IPS-18c (cell line): ENCODE measurements around the gene ASIC3.

ENCODE experiments used
- H3K4me3 ChIP-seq: 2 replicates; pipeline ENCODE4 v1.7.0; 2013; ENCODE audit warnings: low read depth, mild to moderate bottlenecking, low read length, moderate library complexity; ENCODE audit not compliant: insufficient read depth
- H3K9me3 ChIP-seq: one replicate; pipeline ENCODE4 v1.6.1; 2013; ENCODE audit warnings: mild to moderate bottlenecking, low read length, moderate library complexity; ENCODE audit not compliant: control insufficient read depth, insufficient read depth

Gene ASIC3

GRCh38 chr7:151060416-151061212, 12.3 kb downstream of the ASIC3 start:
- peak overlapping the region; percentile 79 for H3K4me3 ChIP-seq

DNA sequence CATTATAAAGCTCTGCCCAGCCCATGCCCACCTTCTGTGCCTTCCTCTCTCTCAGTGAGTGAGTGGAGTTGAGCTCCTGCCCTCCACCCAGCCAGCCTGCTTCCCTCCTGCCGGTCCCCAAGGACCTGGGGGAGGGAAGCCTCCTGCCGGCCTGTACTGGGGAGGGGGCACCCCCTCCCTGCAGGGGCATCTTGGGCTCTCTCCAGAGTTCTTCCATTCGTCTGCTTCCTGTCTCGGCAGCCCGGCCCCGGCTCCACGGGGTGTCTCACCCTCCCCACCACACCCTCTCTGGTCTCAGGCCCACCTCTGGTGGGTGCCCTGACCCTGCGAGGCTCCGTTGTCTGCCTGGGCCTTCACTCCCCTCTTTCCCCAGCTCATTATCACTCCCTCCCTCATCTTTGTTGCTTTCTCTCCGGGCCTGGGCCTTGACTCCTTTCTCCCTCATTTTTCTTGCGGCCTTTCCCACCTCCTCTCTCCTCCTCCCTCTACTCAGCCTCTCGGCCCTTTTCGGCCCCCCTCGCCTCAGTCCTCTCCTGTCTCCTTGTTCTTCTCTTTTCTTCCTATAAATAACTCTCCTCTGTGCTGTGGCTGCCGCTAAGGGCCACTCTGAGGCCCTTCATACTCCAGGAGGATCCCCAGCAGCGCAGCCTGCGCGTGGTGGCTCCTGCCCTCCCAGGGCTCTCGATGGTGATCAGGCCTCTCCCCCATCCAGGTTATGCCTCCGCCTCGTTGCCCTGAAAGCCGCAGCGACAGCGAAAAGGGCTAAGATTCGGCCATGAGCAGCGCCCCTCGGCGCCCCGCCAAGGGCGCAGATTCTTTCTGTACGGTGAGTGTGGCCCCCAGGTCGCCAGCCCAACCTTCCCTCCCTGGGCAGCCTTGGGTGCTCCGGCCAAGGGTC, 13.1 kb downstream of the ASIC3 start:
- Histone ChIP-seq H3K4me3 (peak overlapping the region; percentile 41), H3K9me3 (peaks cover 2% of the 10 kb centered on the region)

More at GRCh38 chr7:151060416-151061212, 12.3 kb downstream of the ASIC3 start:
- peaks cover 2% of the 10 kb centered on the region for H3K9me3 ChIP-seq

GRCh38 chr7:151062111-151062398, 13.7 kb downstream of the ASIC3 start:
- Histone ChIP-seq H3K4me3 (peak overlapping the region; percentile 41), H3K9me3 (peaks cover 2% of the 10 kb centered on the region)

- H3K9me3 ChIP-seq = peaks cover 2% of the 10 kb centered on the region
- peak overlapping the region; percentile 62 for H3K4me3 ChIP-seq
Measured at GRCh38 chr7:151062399-151063211, 14.3 kb downstream of the ASIC3 start.

GRCh38 chr7:151063212-151063561, 14.9 kb downstream of the ASIC3 start:
- Histone ChIP-seq H3K4me3 (peak overlapping the region; percentile 24), H3K9me3 (peaks cover 2% of the 10 kb centered on the region)

DNA sequence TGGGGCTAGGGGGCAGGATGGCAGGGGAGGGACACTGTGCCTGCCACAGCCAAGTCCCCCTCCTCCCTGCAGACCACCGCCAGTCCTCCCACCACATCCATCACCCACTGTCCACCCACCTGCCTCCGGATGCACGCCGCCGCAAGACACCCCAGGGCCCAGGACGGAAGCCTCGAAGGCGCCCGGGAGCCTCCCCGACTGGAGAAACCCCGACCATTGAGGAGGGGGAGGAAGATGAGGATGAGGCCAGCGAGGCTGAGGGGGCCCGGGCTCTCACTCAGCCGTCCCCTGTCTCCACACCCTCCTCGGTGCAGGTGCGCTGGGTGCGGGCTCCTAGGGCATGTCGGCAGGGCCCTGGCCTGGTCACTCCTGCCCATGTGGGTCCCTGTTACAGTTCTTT, 16.1 kb downstream of the ASIC3 start:
- Histone ChIP-seq H3K4me3 (no peak overlapping the region), H3K9me3 (peaks cover 2% of the 10 kb centered on the region)

DNA sequence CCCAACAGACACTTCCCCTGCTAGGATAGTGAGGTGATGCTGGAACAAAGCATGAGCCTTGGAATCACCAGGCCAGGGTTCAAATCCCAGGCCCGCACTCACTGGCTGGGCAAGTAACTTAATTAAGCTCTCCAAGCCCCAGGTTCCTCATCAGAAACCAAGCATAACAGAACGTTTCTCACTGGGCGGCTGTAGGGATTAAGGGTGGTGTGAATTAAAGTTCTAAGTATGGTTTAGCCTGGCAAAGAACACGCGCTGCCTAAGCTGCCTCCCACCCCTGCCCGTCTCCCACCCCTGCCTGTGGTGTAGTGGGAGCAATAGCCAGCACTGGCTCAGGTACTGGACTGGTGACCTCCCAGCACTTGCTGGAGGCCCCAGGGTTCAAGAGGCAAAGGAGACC, 16.7 kb downstream of the ASIC3 start:
- no peak overlapping the region for H3K4me3 ChIP-seq
- H3K9me3 ChIP-seq = no peaks in the 10 kb centered on the region

DNA sequence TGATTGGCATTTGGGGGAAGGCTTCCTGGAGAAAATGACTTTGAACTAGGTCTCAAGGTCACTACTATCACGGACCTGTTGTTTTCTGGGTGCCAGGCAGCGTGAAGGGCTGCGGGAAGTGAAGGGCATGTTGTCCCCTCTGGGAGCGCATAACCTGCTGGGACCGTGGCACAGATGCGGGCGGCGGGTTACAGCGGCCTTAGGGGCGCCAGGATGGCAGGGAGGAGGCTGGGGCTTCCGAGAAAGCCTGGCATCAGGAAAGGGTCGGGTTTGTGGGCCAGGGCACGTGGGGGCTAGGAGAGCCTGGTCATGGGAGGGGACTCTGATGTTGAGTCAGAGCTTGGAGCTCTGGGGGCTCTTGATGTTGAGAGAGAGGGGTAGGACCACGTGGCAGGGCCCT, 17.2 kb downstream of the ASIC3 start:
- H3K4me3 ChIP-seq = no peak overlapping the region
- no peaks in the 10 kb centered on the region for H3K9me3 ChIP-seq

DNA sequence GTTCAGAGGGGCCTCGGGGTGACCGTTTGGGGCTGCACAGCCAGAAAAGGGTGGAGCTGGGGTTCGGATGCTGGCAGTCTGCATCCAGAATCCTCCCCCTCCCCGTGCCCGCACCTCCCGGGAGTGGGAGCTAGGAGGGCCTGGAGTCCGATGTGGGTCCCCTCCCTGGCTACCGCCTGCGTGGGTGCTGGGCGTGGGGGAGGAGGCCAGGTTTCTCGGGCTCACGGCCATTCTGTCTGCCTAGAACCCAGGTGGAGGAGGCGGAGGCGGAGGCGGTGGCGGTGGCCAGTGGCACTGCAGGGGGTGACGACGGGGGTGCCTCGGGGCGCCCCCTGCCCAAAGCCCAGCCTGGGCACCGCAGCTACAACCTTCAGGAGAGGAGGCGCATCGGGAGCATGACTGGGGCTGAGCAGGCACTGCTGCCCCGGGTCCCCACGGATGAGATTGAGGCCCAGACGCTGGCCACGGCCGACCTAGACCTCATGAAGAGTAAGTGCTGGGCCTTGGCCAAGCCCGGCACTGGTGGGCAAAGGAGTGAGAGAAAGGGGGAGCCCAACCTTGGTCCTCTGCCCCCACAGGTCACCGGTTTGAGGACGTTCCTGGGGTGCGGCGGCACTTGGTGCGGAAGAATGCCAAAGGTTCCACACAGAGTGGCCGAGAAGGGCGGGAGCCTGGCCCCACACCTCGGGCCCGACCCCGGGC, 18.1 kb downstream of the ASIC3 start:
- Histone ChIP-seq H3K4me3 (no peak overlapping the region), H3K9me3 (no peaks in the 10 kb centered on the region)

DNA sequence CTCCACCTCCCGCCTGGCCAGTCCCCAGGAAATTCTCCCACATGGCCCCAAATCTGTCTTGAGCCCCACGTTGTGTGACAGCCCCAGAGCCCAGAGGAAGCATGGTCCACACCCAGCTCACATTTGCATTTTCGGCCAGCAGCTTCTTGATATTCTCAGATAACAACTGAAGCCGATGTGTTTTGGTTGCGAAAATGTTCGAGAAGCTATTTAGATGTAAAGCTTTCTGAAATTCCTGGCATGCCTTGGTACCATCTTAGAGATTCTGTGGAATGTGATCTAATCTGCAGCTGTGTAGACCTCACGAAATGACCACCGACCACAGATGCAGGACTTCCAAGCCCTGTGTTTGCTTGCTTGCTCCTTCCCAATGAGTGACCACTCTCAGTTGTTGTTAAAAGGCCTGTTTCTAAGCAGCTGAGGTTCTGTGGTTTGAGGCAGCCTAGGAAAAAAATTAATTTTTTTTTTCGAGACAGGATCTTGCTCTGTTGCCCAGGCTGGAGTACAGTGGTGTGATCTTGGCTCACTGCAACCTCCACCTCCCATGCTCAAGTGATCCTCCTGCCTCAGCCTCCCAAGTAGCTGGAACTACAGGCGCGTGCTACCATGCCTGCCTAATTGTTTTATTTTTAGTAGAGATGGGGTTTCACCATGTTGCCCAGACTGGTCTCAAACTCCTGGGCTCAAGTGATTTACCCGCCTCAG, 19.9 kb downstream of the ASIC3 start:
- H3K4me3 ChIP-seq = no peak overlapping the region

DNA sequence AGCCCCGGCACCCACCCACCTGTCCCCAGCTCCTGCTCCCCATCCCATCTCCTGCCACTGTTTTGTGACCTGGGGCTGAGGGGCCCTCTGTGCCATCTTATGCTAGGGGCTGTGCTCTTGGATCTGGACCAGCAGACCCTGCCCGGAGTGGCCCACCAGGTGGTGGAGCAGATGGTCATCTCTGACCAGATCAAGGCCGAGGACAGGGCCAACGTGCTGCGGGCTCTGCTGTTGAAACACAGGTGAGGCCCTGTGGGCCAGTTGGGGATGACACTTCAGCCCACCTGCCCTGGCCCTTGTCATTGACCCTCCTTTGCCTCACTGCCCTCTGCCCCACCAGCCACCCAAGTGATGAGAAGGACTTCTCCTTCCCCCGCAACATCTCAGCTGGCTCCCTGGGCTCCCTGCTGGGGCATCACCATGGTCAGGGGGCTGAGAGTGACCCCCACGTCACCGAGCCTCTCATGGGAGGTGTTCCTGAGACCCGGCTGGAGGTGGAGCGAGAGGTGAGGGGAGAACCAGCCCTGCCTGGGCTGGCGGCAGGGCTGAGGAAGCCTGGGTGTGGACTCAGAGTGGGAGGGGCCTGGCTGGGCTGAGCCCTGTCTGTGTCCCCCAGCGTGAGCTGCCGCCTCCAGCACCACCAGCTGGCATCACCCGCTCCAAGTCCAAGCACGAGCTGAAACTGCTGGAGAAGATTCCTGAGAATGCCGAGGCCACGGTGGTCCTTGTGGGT, 21.7 kb downstream of the ASIC3 start:
- Histone ChIP-seq H3K4me3 (no peak overlapping the region), H3K9me3 (no peaks in the 10 kb centered on the region)

More for the DNA sequence above, 19.9 kb downstream of the ASIC3 start:
- no peaks in the 10 kb centered on the region for H3K9me3 ChIP-seq

GRCh38 chr7:151070574-151070960, 22.2 kb downstream of the ASIC3 start:
- Histone ChIP-seq H3K9me3 (no peaks in the 10 kb centered on the region), H3K4me3 (no peak overlapping the region)

DNA sequence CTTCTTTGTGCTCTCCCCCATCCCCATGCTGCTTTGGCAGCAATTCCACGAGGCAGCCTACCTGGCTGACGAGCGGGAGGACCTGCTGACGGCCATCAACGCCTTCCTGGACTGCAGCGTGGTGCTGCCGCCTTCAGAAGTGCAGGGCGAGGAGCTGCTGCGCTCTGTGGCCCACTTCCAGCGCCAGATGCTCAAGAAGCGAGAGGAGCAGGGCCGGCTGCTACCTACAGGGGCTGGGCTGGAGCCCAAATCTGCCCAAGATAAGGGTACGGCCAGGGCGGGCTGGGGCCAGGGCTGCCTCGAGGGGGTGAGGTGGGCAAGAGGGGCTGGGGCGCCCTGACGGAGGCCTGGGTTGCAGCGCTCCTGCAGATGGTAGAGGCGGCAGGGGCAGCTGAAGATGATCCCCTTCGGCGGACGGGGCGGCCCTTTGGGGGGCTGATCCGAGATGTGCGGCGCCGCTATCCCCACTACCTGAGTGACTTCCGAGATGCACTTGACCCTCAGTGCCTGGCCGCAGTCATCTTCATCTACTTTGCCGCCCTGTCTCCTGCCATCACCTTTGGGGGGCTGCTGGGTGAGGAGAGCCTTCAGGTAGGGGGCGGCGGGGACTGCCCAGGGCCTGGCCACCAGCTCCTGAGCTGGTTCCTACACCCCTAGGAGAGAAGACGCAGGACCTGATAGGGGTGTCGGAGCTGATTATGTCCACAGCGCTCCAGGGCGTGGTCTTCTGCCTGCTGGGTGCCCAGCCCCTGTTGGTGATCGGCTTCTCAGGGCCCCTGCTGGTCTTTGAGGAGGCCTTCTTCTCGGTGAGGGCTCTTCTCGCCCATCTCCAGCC, 22.9 kb downstream of the ASIC3 start:
- Histone ChIP-seq H3K4me3 (no peak overlapping the region), H3K9me3 (no peaks in the 10 kb centered on the region)

GRCh38 chr7:151073990-151074389, 25.7 kb downstream of the ASIC3 start:
- H3K9me3 ChIP-seq = no peaks in the 10 kb centered on the region
- no peak overlapping the region for H3K4me3 ChIP-seq
